Erythroblast (primary cell): Measurements from ENCODE around the gene ZNRF2.

Experiments used
- GATA1 ChIP-seq: IDR thresholded peaks from 2 replicates; pipeline ENCODE4 v1.6.1; 2011; ENCODE audit warnings: low read depth, mild to moderate bottlenecking, control low read depth, low read length, moderate library complexity
- POLR2A ChIP-seq: IDR thresholded peaks from 2 replicates; pipeline ENCODE4 v1.6.1; 2011; ENCODE audit warnings: mild to moderate bottlenecking, low read length

DNA sequence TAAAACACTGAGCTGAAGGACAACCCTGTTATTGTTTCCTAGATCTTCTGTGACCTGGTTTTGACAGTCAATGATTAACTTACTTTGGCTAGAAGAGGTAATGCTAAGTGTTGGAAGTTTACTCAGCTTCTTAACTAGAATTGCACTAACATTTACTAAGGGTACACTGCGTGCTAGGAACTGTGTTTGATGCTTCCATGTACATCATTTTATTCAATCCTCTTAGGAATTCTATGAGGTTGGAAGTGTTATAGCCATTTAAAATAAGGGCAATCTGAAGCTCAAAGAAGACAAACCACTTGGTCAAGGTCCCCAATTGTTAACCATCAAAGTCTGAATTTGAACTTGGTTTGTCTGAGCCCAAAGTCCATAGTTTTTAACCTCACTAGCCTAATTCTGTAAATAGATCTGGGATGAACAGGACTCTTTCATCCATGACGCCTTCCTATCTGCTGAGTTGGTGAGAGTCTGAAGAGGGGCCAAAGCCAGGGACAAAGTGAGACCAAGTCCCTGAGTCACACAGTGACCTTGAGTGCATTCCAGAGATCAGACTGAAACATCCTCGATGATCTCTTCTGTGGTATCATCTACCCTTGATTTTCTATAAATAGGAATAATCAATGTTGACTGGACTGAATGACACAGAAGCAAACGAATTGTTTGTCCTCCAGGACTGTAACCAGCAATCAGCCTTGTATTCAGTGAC lies 29.2 kb upstream of the ZNRF2 start:
- TF ChIP-seq POLR2A: no peak
- no peak for TF ChIP-seq GATA1
